Vagina (tissue), 2 donors: ENCODE data around the gene APOA1. TPM values are rescaled to one million over a fixed set of nuclear protein-coding genes. Genes with fewer than 3 reads are reported as not detected.
"Not testable (repeated sequence)": the region's sequence is repeated elsewhere in the genome, so short reads cannot be mapped to it uniquely, and the experiment has no call there.

Experiments
- DNase-seq, 2 donors: peaks; one replicate each; pipeline ENCODE4 v3.0.0-alpha.2; 2017; ENCODE audit errors: extremely low spot score in 2 of 2
- H3K27ac ChIP-seq: fragments of 200-600 bp; sonication (generic); one replicate; pipeline ENCODE4 v1.5.1; 2019
- H3K27me3 ChIP-seq: fragments of 200-600 bp; sonication (generic); one replicate; pipeline ENCODE4 v1.5.1; 2019
- H3K36me3 ChIP-seq, 2 donors: fragments of 200-600 bp; sonication (generic); one replicate each; pipeline ENCODE4 v1.5.1; 2017 to 2019
- H3K4me1 ChIP-seq: fragments of 200-600 bp; sonication (generic); one replicate; pipeline ENCODE4 v1.5.1; 2019
- H3K4me3 ChIP-seq, 2 donors: fragments of 200-600 bp; sonication (generic); 1 replicate in 1 of 2; 2 replicates in 1 of 2; pipeline ENCODE4 v1.5.1; 2016 to 2019
- H3K9me3 ChIP-seq: fragments of 200-600 bp; sonication (generic); one replicate; pipeline ENCODE4 v1.5.1; 2019
- CTCF ChIP-seq, 3 experiments: fragments of 450-650 bp in 2 of 3; fragments of 200-600 bp in 1 of 3; sonication (generic) in 1 of 3; IDR thresholded peaks; one replicate each; pipeline ENCODE4 v1.5.1; 2017 to 2019; ENCODE audit warnings: antibody characterized with exemption in 3 of 3, mild to moderate bottlenecking in 2 of 3, moderate library complexity in 2 of 3
- POLR2A ChIP-seq, 2 donors: fragments of 450-650 bp; IDR thresholded peaks; one replicate each; pipeline ENCODE4 v1.6.1; 2017; ENCODE audit warnings: antibody characterized with exemption in 2 of 2, mild to moderate bottlenecking in 2 of 2, moderate library complexity in 2 of 2
- POLR2AphosphoS5 ChIP-seq, 2 donors: sonication (generic); formaldehyde crosslinking; IDR thresholded peaks; one replicate each; pipeline ENCODE4 v1.9.0; 2017; ENCODE audit warnings: antibody characterized with exemption in 2 of 2, mild to moderate bottlenecking in 2 of 2, low read depth in 1 of 2; ENCODE audit not compliant: insufficient read depth in 1 of 2
- intact Hi-C: fragments of 100-400 bp; cut with DNase I; formaldehyde crosslinking; loops from one replicate; pipeline ENCODE4 v1.15.1; 2023
- total RNA-seq: library from RNA; depleted of rRNA; stranded (reverse); fragments of >200 nt; gene quantifications from one replicate; pipeline ENCODE4 v1.2.3, GENCODE V29; 2016

APOA1 gene
- total RNA-seq, 1 donor from 2014 or later = 2.2 TPM

- Histone ChIP-seq H3K9me3 (no peaks in the 10 kb centered on the region), H3K27ac (no peak overlapping the region), H3K4me1 (peaks cover 11% of the 10 kb centered on the region), H3K27me3 (no peaks in the 10 kb centered on the region), H3K36me3 (peaks cover 0 to 7% of the 10 kb centered on the region in 2 donors), H3K4me3 (no peak overlapping the region)
- TF ChIP-seq CTCF (IDR thresholded peaks at IDR 0.05) = no peak
- no peak for TF ChIP-seq POLR2A (IDR thresholded peaks at IDR 0.05)
- TF ChIP-seq POLR2AphosphoS5 (IDR thresholded peaks at IDR 0.05; ENCODE audit: insufficient read depth in 1 of 2, low read depth in 1 of 2) = no peak
- no peak for DNase-seq
- intact Hi-C loops = no loop called here
Observed at GRCh38 chr11:116838321-116839084, 1.1 kb upstream of the APOA1 start.

- Histone ChIP-seq H3K4me3 (no peak overlapping the region), H3K27ac (no peak overlapping the region), H3K36me3 (no peaks in the 10 kb centered on the region), H3K27me3 (no peaks in the 10 kb centered on the region), H3K4me1 (peaks cover 11% of the 10 kb centered on the region), H3K9me3 (no peaks in the 10 kb centered on the region)
- DNase-seq = no peak
- no peak for TF ChIP-seq POLR2AphosphoS5 (IDR thresholded peaks at IDR 0.05; ENCODE audit: insufficient read depth in 1 of 2, low read depth in 1 of 2)
- no peak for TF ChIP-seq POLR2A (IDR thresholded peaks at IDR 0.05)
- no peak for TF ChIP-seq CTCF (IDR thresholded peaks at IDR 0.05)
- intact Hi-C loops = loop anchor here (1.0 kb wide), 1 partner anchor 49 kb away; no protein-coding TSS in a partner anchor
Observed at GRCh38 chr11:116836632-116836991, 810 bp downstream of the APOA1 start.

GRCh38 chr11:116835791-116836631 lies 1.4 kb downstream of the APOA1 start:
- no peaks in the 10 kb centered on the region for H3K27me3 ChIP-seq
- peak overlapping the region; percentile 70 for H3K27ac ChIP-seq
- H3K36me3 ChIP-seq = no peaks in the 10 kb centered on the region
- no peak for DNase-seq
- H3K9me3 ChIP-seq = no peaks in the 10 kb centered on the region
- TF ChIP-seq CTCF (IDR thresholded peaks at IDR 0.05) (peak in 2 of 3 experiments; percentile 17 to 63), POLR2AphosphoS5 (IDR thresholded peaks at IDR 0.05; ENCODE audit: insufficient read depth in 1 of 2, low read depth in 1 of 2) (peak in 1 of 2 donors; percentile 64), POLR2A (IDR thresholded peaks at IDR 0.05) (no peak)
- intact Hi-C loops = loop anchor here (1.0 kb wide), 1 partner anchor 49 kb away; no protein-coding TSS in a partner anchor
- peak overlapping the region; percentile 35 to 38 for H3K4me3 ChIP-seq
- peaks cover 11% of the 10 kb centered on the region for H3K4me1 ChIP-seq

- intact Hi-C loops = no loop called here
- H3K4me3 ChIP-seq = peak overlapping the region; percentile 35 to 38
- peak overlapping the region; percentile 70 for H3K27ac ChIP-seq
- DNase-seq = no peak
- no peaks in the 10 kb centered on the region for H3K27me3 ChIP-seq
- peaks cover 11% of the 10 kb centered on the region for H3K4me1 ChIP-seq
- H3K36me3 ChIP-seq = no peaks in the 10 kb centered on the region
- no peaks in the 10 kb centered on the region for H3K9me3 ChIP-seq
- no peak for TF ChIP-seq CTCF (IDR thresholded peaks at IDR 0.05)
- peak in 1 of 2 donors; percentile 41 for TF ChIP-seq POLR2AphosphoS5 (IDR thresholded peaks at IDR 0.05; ENCODE audit: insufficient read depth in 1 of 2, low read depth in 1 of 2)
- no peak for TF ChIP-seq POLR2A (IDR thresholded peaks at IDR 0.05)
Observed at GRCh38 chr11:116835042-116835772, 2.2 kb downstream of the APOA1 start.

GRCh38 chr11:116834535-116835041 lies 2.8 kb downstream of the APOA1 start:
- intact Hi-C loops, H3K27ac ChIP-seq: not testable (repeated sequence)

More at GRCh38 chr11:116834535-116835041, 2.8 kb downstream of the APOA1 start:
- DNase-seq, H3K36me3 ChIP-seq, H3K9me3 ChIP-seq, H3K27me3 ChIP-seq: not testable (repeated sequence)
- Histone ChIP-seq H3K4me3 (peak overlapping the region in 1 of 2 donors; percentile 38), H3K4me1 (peaks cover 11% of the 10 kb centered on the region)
